IMR-90 (cell line): Measurements from ENCODE around the gene PPP6R3. TPM values are rescaled to one million over a fixed set of nuclear protein-coding genes. Genes with fewer than 3 reads are reported as not detected.

Experiments used
- ATAC-seq: fragments of 200-7000 bp; cut with Tn5 transposase; 2 replicates; pipeline ENCODE4 v1.9.1; 2020; ENCODE audit warnings: low read depth, mild to moderate bottlenecking, moderate library complexity
- BruUV-seq: library from RNA; stranded (reverse); fragments of 400-500 nt; replicated peaks from 2 replicates; lab custom pipeline; 2021; lab: Mats Ljungman, UMichigan
- CTCF ChIA-PET: fragments of 300-600 bp; formaldehyde crosslinking; extraction: SDS; loops from one replicate; lab custom pipeline; 2021; ENCODE audit warnings: antibody characterized with exemption; lab: Yijun Ruan, JAX
- POLR2A ChIA-PET: fragments of 300-600 bp; sonication (Branson Sonifier 250); formaldehyde crosslinking; loops from one replicate; lab custom pipeline; 2022; ENCODE audit warnings: antibody characterized with exemption; ENCODE audit not compliant: unreplicated experiment; lab: Charles Lee
- DNase-seq: peaks from one replicate; pipeline ENCODE4 v3.0.0; 2013
- H2AFZ ChIP-seq: replicated peaks from 2 replicates; pipeline ENCODE3; 2013; ENCODE audit warnings: low read length, mild to moderate bottlenecking; ENCODE audit not compliant: poor library complexity
- H2AK5ac ChIP-seq: 2 replicates; pipeline ENCODE4 v1.6.1; 2013; ENCODE audit warnings: low read depth, low read length, inconsistent platforms
- H2AK9ac ChIP-seq: replicated peaks from 2 replicates; pipeline ENCODE3; 2013; ENCODE audit warnings: mild to moderate bottlenecking, low read depth, low read length, moderate library complexity; ENCODE audit not compliant: poor library complexity
- H2BK120ac ChIP-seq: 2 replicates; pipeline ENCODE4 v1.6.1; 2013; ENCODE audit warnings: low read depth, low read length, inconsistent platforms
- H2BK15ac ChIP-seq: 3 replicates; pipeline ENCODE4 v1.6.1; 2013; ENCODE audit warnings: low read depth, low read length, inconsistent platforms
- H2BK20ac ChIP-seq: 2 replicates; pipeline ENCODE4 v1.6.1; 2013; ENCODE audit warnings: low read depth, mild to moderate bottlenecking, inconsistent platforms, low read length, moderate library complexity
- H2BK5ac ChIP-seq: 2 replicates; pipeline ENCODE4 v1.6.1; 2013; ENCODE audit warnings: mild to moderate bottlenecking, low read depth, low read length, inconsistent platforms; ENCODE audit not compliant: poor library complexity, severe bottlenecking
- H3K14ac ChIP-seq: replicated peaks from 2 replicates; pipeline ENCODE4 v1.6.1; 2013; ENCODE audit warnings: low read depth, low read length, inconsistent platforms
- H3K18ac ChIP-seq: 2 replicates; pipeline ENCODE4 v1.6.1; 2013; ENCODE audit warnings: low read depth, low read length, control low read depth
- H3K23ac ChIP-seq: 2 replicates; pipeline ENCODE4 v1.6.1; 2013; ENCODE audit warnings: low read depth, low read length, inconsistent platforms
- H3K27ac ChIP-seq: 2 replicates; pipeline ENCODE4 v1.5.1; 2013; ENCODE audit warnings: mild to moderate bottlenecking, control low read depth, low read length; ENCODE audit not compliant: insufficient read depth
- H3K27me3 ChIP-seq: 2 replicates; pipeline ENCODE4 v1.6.1; 2013; ENCODE audit warnings: low read length; ENCODE audit not compliant: control insufficient read depth, insufficient read depth
- H3K36me3 ChIP-seq: 2 replicates; pipeline ENCODE4 v1.6.1; 2013; ENCODE audit warnings: low read length, mixed read lengths; ENCODE audit not compliant: control insufficient read depth, insufficient read depth
- H3K4ac ChIP-seq: 2 replicates; pipeline ENCODE4 v1.6.1; 2013; ENCODE audit warnings: low read depth, low read length, inconsistent platforms
- H3K4me1 ChIP-seq: 2 replicates; pipeline ENCODE4 v1.6.1; 2013; ENCODE audit warnings: low read length, mixed read lengths; ENCODE audit not compliant: control insufficient read depth, insufficient read depth
- H3K4me2 ChIP-seq: 2 replicates; pipeline ENCODE4 v1.6.1; 2013; ENCODE audit warnings: low read depth, mild to moderate bottlenecking, control low read depth, low read length, moderate library complexity
- H3K4me3 ChIP-seq: 2 replicates; pipeline ENCODE4 v1.5.1; 2013; ENCODE audit warnings: low read depth, mild to moderate bottlenecking, control low read depth, low read length, moderate library complexity; ENCODE audit not compliant: insufficient read depth
- H3K56ac ChIP-seq: 2 replicates; pipeline ENCODE4 v1.6.1; 2013; ENCODE audit warnings: low read length, inconsistent platforms; ENCODE audit not compliant: insufficient read depth; ENCODE audit errors: extremely low read depth
- H3K79me1 ChIP-seq, 2 experiments: 2 replicates each; pipeline ENCODE4 v1.6.1; 2013; ENCODE audit warnings: low read length in 2 of 2, inconsistent platforms in 1 of 2, low read depth in 1 of 2
- H3K9ac ChIP-seq: 2 replicates; pipeline ENCODE4 v1.6.1; 2013; ENCODE audit warnings: low read depth, low read length, control low read depth
- H3K9me1 ChIP-seq: 2 replicates; pipeline ENCODE4 v1.6.1; 2013; ENCODE audit warnings: low read length, inconsistent platforms; ENCODE audit not compliant: insufficient read depth
- H3K9me3 ChIP-seq: 2 replicates; pipeline ENCODE4 v1.6.1; 2013; ENCODE audit warnings: low read length; ENCODE audit not compliant: control insufficient read depth, insufficient read depth
- H4K20me1 ChIP-seq: 2 replicates; pipeline ENCODE4 v1.6.1; 2013; ENCODE audit warnings: low read length, inconsistent platforms; ENCODE audit not compliant: insufficient read depth
- H4K5ac ChIP-seq: 2 replicates; pipeline ENCODE4 v1.6.1; 2013; ENCODE audit warnings: mild to moderate bottlenecking, low read depth, low read length, control low read depth
- H4K8ac ChIP-seq, 2 experiments: 2 replicates each; pipeline ENCODE4 v1.6.1; 2013; ENCODE audit warnings: low read depth in 2 of 2, low read length in 2 of 2, control low read depth in 1 of 2, inconsistent platforms in 1 of 2
- H4K91ac ChIP-seq: 2 replicates; pipeline ENCODE4 v1.6.1; 2013; ENCODE audit warnings: low read depth, low read length, inconsistent platforms; ENCODE audit not compliant: insufficient read depth
- CEBPB ChIP-seq: IDR thresholded peaks from 2 replicates; pipeline ENCODE4 v1.6.1; 2012; ENCODE audit warnings: low read depth, low read length, improper control_type of control experiment
- FOS ChIP-seq: fragments of 150-350 bp; IDR thresholded peaks from 2 replicates; pipeline ENCODE4 v1.6.1; 2016; ENCODE audit warnings: low read depth, low read length
- MAFK ChIP-seq: IDR thresholded peaks from 2 replicates; pipeline ENCODE4 v1.6.1; 2012; ENCODE audit warnings: low read depth, low read length, improper control_type of control experiment
- RCOR1 ChIP-seq: IDR thresholded peaks from 2 replicates; pipeline ENCODE4 v1.6.1; 2012; ENCODE audit warnings: mild to moderate bottlenecking, low read length, improper control_type of control experiment; ENCODE audit not compliant: insufficient replicate concordance
- USF2 ChIP-seq: fragments of 150-350 bp; IDR thresholded peaks from 2 replicates; pipeline ENCODE4 v1.6.1; 2017; ENCODE audit warnings: mild to moderate bottlenecking, antibody characterized with exemption, low read length, low read depth
- WGBS, 2 experiments: methylation state at CpG; one replicate each; pipeline versions ENCODE4 v1.1.5 to v1.1.7; 2013; ENCODE audit warnings: missing lambda C conversion rate in 2 of 2; ENCODE audit not compliant: insufficient read length in 1 of 2; ENCODE audit errors: extremely low coverage in 2 of 2; 5-methylcytosine and 5-hydroxymethylcytosine counted together
- dilution Hi-C: fragments of 300-500 bp; cut with HindIII; formaldehyde crosslinking; loops from one replicate; pipeline ENCODE4 v1.14.3; 2018; ENCODE audit warnings: low sequenced_read_pairs; ENCODE audit not compliant: unreplicated experiment
- in situ Hi-C: fragments of 300-500 bp; cut with MboI; formaldehyde crosslinking; loops from 3 replicates; pipeline ENCODE4 v1.14.3; 2019; ENCODE audit warnings: low sequenced_read_pairs, inconsistent platforms, mixed read lengths
- intact Hi-C: fragments of 100-400 bp; cut with micrococcal nuclease; formaldehyde crosslinking; loops from 2 replicates; pipeline ENCODE4 v1.10.0; 2022
- polyA plus RNA-seq, 3 experiments: library from polyadenylated mRNA; depleted of rRNA; stranded (reverse); fragments of >200 nt; gene quantifications; 2 replicates each; pipeline ENCODE4 v1.2.3, GENCODE V29; 2012; ENCODE audit warnings: low replicate concordance in 1 of 3
- total RNA-seq: library from RNA; depleted of rRNA; stranded (reverse); fragments of >200 nt; gene quantifications from 2 replicates; pipeline ENCODE4 v1.2.3, GENCODE V29; 2012

Gene PPP6R3
- total and polyA plus RNA-seq, 2 of the 4 experiments (the other 2 are of a cell fraction): 29.0 to 123 TPM

- TF ChIP-seq FOS (no peak), RCOR1 (peak; percentile 27)
Observed at GRCh38 chr11:68659158-68659921, 198.8 kb downstream of the PPP6R3 start (continued).

GRCh38 chr11:68660066-68660810 lies 199.7 kb downstream of the PPP6R3 start:
- DNase-seq (no peak), ATAC-seq (no peak)
- H3K4me3 ChIP-seq: no peak overlapping the region
- in situ Hi-C loops: no loop called here
- no peaks in the 10 kb centered on the region for H3K36me3 ChIP-seq
- H3K18ac ChIP-seq: no peak overlapping the region
- no peak overlapping the region for H3K9ac ChIP-seq
- no peak overlapping the region for H2BK120ac ChIP-seq
- H2BK5ac ChIP-seq: no peak overlapping the region
- H4K5ac ChIP-seq: no peak overlapping the region
- H4K8ac ChIP-seq: no peak overlapping the region
- POLR2A ChIA-PET: no interaction called here
- H2AK9ac ChIP-seq: peak overlapping the region; percentile 68
- CTCF ChIA-PET: no interaction called here
- H3K4me2 ChIP-seq: no peak overlapping the region
- H4K91ac ChIP-seq: no peak overlapping the region
- no TSS peak for BruUV-seq
- H2BK20ac ChIP-seq: 0 out of 2 replicates have a peak overlapping the region, but pooled peaks have one; percentile 25
- peaks cover 7% of the 10 kb centered on the region for H3K4me1 ChIP-seq
- peaks cover 9% of the 10 kb centered on the region for H3K9me3 ChIP-seq
- H2BK15ac ChIP-seq: no peak overlapping the region
- H3K79me1 ChIP-seq: no peaks in the 10 kb centered on the region
- no peak for TF ChIP-seq CEBPB
- no peak for TF ChIP-seq FOS
- TF ChIP-seq USF2: no peak
- no peak for TF ChIP-seq MAFK
- H2AK5ac ChIP-seq: peak overlapping the region; percentile 53; the same call in 1 of the 2 replicates
- H3K27ac ChIP-seq: no peak overlapping the region
- no peak overlapping the region for H2AFZ ChIP-seq
- H3K56ac ChIP-seq: no peak overlapping the region
- 100% methylated on average over 5 of the region's 18 CpGs; no CpG with 5 or more reads in 1 of the 2 experiments for WGBS, 2 experiments
- intact Hi-C loops: no loop called here
- dilution Hi-C loops: no loop called here
- no peak overlapping the region for H3K23ac ChIP-seq
- peaks cover 43% of the 10 kb centered on the region for H3K27me3 ChIP-seq
- no peak overlapping the region for H3K14ac ChIP-seq
- no peaks in the 10 kb centered on the region for H3K9me1 ChIP-seq
- H3K4ac ChIP-seq: no peak overlapping the region
- H4K20me1 ChIP-seq: 0 out of 2 replicates have a peak, but pooled peaks cover 5% of the 10 kb centered on the region
